Measurements from ENCODE around the gene PRAMEF5. TPM values are rescaled to one million over a fixed set of nuclear protein-coding genes. Genes with fewer than 3 reads are reported as not detected.
"Not testable (repeated sequence)": the region's sequence is repeated elsewhere in the genome, so short reads cannot be mapped to it uniquely, and the experiment has no call there.

The PRAMEF5 gene
- total RNA-seq (not detected), polyA plus RNA-seq (not detected)

DNA sequence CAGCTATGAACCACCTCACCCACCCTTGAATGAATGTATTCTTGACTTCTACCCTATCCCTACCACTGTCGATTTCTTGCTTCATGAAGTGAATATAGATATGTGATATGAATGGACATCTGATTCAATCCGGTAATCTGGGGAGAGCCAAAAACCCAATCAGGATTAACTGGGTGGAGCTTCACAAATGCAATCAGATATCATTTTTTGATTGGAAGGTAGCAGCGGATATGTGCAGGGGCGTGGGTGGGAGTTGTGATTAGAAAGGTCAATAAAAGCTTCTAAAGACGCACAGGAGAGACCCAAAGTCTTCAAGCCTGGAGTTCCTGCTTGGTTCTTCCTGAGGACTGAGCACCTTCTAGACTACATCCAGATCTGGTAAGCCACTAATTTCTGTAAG lies at the start of gene PRAMEF5:
Gene PRAMEF5 (plus strand): TSS at position 301 of the 400 bp plus-strand sequence. CDS start 5,071 bp downstream, outside the sequence.
- not testable (repeated sequence) for H3K4me1 Mint-ChIP-seq; H3K9me3 Mint-ChIP-seq; H3K36me3 Mint-ChIP-seq; H3K27me3 Mint-ChIP-seq; H3K9me3 ChIP-seq (ENCODE audit: control insufficient read depth in 2 of 2, low read length in 2 of 2); H3K4me3 ChIP-seq (ENCODE audit: low read depth, low read length); H3K27ac Mint-ChIP-seq; ATAC-seq (ENCODE audit: low read depth in 2 of 2); H3K36me3 ChIP-seq (ENCODE audit: control insufficient read depth, insufficient read depth, low read length); H3K4me1 ChIP-seq (ENCODE audit: control insufficient read depth, insufficient read depth, low read length, poor library complexity, severe bottlenecking); H3K27me3 ChIP-seq (ENCODE audit: control insufficient read depth, insufficient read depth, low read length); H3K4me3 Mint-ChIP-seq; DNase-seq; H3K27ac ChIP-seq (ENCODE audit: insufficient read depth, low read length, poor library complexity, severe bottlenecking)

DNA sequence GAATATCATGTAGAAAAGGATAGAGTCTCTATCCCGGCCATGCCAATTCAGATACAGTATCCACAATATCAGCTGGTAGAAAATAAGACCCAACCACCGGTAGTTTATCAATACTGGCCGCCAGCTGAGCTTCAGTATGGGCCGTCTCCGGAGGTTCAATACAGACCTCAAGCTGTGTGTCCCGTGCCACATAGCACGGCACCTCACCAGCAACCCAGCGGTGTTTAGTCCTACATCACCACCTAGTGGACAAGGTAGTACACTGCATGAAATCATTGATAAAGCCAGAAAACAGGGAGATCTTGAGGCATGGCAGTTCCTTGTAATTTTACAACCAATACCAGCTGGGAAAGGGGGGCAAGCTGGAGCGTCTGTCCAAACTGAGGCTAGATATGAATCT lies 45.3 kb upstream of the PRAMEF5 start:
- H3K4me3 ChIP-seq (ENCODE audit: low read depth, low read length); H3K4me3 Mint-ChIP-seq; H3K27me3 ChIP-seq (ENCODE audit: control insufficient read depth, insufficient read depth, low read length); H3K27ac Mint-ChIP-seq; H3K27ac ChIP-seq (ENCODE audit: insufficient read depth, low read length, poor library complexity, severe bottlenecking); H3K4me1 Mint-ChIP-seq; H3K36me3 ChIP-seq (ENCODE audit: control insufficient read depth, insufficient read depth, low read length); H3K9me3 ChIP-seq (ENCODE audit: control insufficient read depth in 2 of 2, low read length in 2 of 2); H3K9me3 Mint-ChIP-seq; ATAC-seq (ENCODE audit: low read depth in 2 of 2); H3K27me3 Mint-ChIP-seq; H3K36me3 Mint-ChIP-seq; DNase-seq; H3K4me1 ChIP-seq (ENCODE audit: control insufficient read depth, insufficient read depth, low read length, poor library complexity, severe bottlenecking): not testable (repeated sequence)

DNA sequence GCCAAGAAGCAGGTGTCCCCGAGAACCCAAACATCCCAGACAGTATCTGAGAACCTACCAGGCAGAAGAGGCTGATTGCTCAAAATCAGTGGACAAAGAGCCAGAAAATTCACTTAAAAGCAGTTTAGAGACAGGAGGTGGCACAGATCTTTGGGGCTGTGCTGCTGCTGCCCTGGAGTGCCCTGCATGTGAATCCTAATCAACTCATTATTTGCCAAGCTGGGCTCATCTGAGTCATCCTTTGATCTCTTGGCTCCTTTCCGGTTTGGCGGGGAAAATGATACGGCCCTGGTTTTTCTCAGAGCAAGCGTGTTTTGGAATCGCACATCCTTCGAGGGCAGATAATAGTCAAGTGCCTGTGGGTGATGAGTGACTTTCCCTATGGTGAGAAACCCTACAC lies 37.4 kb upstream of the PRAMEF5 start:
- not testable (repeated sequence) for H3K4me1 ChIP-seq (ENCODE audit: control insufficient read depth, insufficient read depth, low read length, poor library complexity, severe bottlenecking); DNase-seq; H3K4me3 ChIP-seq (ENCODE audit: low read depth, low read length); H3K36me3 Mint-ChIP-seq; H3K27me3 ChIP-seq (ENCODE audit: control insufficient read depth, insufficient read depth, low read length); H3K36me3 ChIP-seq (ENCODE audit: control insufficient read depth, insufficient read depth, low read length); H3K4me3 Mint-ChIP-seq; H3K27ac ChIP-seq (ENCODE audit: insufficient read depth, low read length, poor library complexity, severe bottlenecking); H3K9me3 Mint-ChIP-seq; ATAC-seq (ENCODE audit: low read depth in 2 of 2); H3K27me3 Mint-ChIP-seq; H3K27ac Mint-ChIP-seq; H3K9me3 ChIP-seq (ENCODE audit: control insufficient read depth in 2 of 2, low read length in 2 of 2); H3K4me1 Mint-ChIP-seq

DNA sequence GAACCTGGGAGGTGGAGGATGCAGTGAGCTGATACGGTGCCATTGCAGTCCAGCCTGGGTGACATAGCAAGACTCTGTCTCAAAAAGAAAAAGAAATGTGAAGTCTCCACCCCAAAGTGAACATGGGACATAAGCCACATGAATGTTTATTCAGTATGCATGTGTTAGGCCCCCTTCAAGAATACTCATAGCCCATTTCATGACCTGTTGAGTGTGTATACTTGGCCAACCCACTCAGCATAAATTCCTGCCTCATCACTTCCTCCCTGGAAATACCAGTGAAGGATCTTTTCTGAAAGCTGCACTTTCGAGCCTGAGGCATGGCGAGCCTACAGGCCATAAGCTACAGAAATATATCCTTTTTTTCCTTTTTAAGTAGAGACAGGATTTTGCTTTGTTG lies 34.8 kb upstream of the PRAMEF5 start:
- H3K4me1 ChIP-seq (ENCODE audit: control insufficient read depth, insufficient read depth, low read length, poor library complexity, severe bottlenecking); H3K4me3 Mint-ChIP-seq; DNase-seq; H3K27ac Mint-ChIP-seq; H3K36me3 ChIP-seq (ENCODE audit: control insufficient read depth, insufficient read depth, low read length); H3K27me3 Mint-ChIP-seq; ATAC-seq (ENCODE audit: low read depth in 2 of 2); H3K36me3 Mint-ChIP-seq; H3K27ac ChIP-seq (ENCODE audit: insufficient read depth, low read length, poor library complexity, severe bottlenecking); H3K9me3 Mint-ChIP-seq; H3K9me3 ChIP-seq (ENCODE audit: control insufficient read depth in 2 of 2, low read length in 2 of 2); H3K4me3 ChIP-seq (ENCODE audit: low read depth, low read length); H3K27me3 ChIP-seq (ENCODE audit: control insufficient read depth, insufficient read depth, low read length); H3K4me1 Mint-ChIP-seq: not testable (repeated sequence)

DNA sequence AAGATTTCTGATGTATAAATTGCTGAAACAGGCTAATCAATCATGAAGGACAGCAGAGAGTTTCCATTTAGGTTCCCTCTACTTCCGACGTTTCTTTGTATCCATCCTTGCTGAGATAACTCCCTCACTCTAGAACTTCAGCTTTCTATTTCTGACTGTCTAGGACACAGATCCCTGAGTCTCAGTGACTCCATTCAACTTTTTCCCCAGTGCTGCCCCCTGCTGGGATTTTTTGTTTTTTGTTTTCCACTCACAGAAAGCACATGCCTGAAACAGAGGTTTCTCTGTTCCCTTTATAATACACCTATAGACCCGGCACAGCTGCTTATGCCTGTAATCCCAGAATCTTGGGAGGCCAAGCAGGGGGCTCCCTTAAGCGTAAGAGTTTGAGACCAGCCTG lies 31.2 kb upstream of the PRAMEF5 start:
- H3K36me3 Mint-ChIP-seq; H3K4me3 Mint-ChIP-seq; DNase-seq; H3K4me1 ChIP-seq (ENCODE audit: control insufficient read depth, insufficient read depth, low read length, poor library complexity, severe bottlenecking); H3K27ac Mint-ChIP-seq; H3K4me3 ChIP-seq (ENCODE audit: low read depth, low read length); H3K36me3 ChIP-seq (ENCODE audit: control insufficient read depth, insufficient read depth, low read length); H3K9me3 Mint-ChIP-seq; H3K27me3 ChIP-seq (ENCODE audit: control insufficient read depth, insufficient read depth, low read length); H3K4me1 Mint-ChIP-seq; ATAC-seq (ENCODE audit: low read depth in 2 of 2); H3K27ac ChIP-seq (ENCODE audit: insufficient read depth, low read length, poor library complexity, severe bottlenecking); H3K27me3 Mint-ChIP-seq; H3K9me3 ChIP-seq (ENCODE audit: control insufficient read depth in 2 of 2, low read length in 2 of 2): not testable (repeated sequence)

DNA sequence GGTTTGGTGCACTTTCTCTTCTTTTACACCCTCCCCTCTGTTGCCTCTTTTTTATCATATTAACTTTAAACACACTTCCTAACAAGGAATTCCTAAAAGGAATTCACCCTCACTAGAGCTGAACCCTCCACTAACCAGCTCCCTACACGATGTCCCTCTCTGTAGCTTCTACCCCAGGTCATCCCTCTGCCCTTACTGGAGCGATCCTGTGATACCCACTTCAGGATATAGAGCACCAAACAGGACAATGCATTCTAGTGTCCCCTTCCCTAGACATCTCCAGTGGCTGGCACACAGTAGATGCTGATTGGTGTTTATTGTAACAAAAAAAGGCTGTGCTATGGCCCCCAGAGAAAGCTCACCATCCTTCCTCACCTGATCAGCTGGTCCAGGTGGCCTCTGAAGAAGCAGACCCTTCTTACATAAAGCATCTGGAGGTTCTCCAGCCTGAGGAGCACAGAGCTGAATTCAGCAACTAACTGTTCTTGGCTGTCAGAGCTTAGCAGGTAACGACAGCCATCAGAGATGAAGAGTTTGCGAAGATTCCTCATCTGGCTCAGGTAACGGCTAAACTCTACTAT lies 29.4 kb upstream of the PRAMEF5 start:
- Mint-ChIP-seq H3K9me3 (peaks cover 0 to 2% (median 0%) of the 10 kb centered on the region in 7 donors), H3K27ac (no peak overlapping the region), H3K4me3 (no peak overlapping the region), H3K4me1 (no peaks in the 10 kb centered on the region), H3K36me3 (no peaks in the 10 kb centered on the region), H3K27me3 (peaks cover 4% of the 10 kb centered on the region)
- no peak overlapping the region for H3K27ac ChIP-seq (ENCODE audit: insufficient read depth, low read length, poor library complexity, severe bottlenecking)
- no peak for DNase-seq
- no peak for ATAC-seq (ENCODE audit: low read depth in 2 of 2)
- H3K4me3 ChIP-seq (ENCODE audit: low read depth, low read length): no peak overlapping the region
- H3K9me3 ChIP-seq (ENCODE audit: control insufficient read depth in 2 of 2, low read length in 2 of 2): no peaks in the 10 kb centered on the region
- H3K27me3 ChIP-seq (ENCODE audit: control insufficient read depth, insufficient read depth, low read length): peaks cover 2% of the 10 kb centered on the region
- H3K36me3 ChIP-seq (ENCODE audit: control insufficient read depth, insufficient read depth, low read length): no peaks in the 10 kb centered on the region
- no peaks in the 10 kb centered on the region for H3K4me1 ChIP-seq (ENCODE audit: control insufficient read depth, insufficient read depth, low read length, poor library complexity, severe bottlenecking)

DNA sequence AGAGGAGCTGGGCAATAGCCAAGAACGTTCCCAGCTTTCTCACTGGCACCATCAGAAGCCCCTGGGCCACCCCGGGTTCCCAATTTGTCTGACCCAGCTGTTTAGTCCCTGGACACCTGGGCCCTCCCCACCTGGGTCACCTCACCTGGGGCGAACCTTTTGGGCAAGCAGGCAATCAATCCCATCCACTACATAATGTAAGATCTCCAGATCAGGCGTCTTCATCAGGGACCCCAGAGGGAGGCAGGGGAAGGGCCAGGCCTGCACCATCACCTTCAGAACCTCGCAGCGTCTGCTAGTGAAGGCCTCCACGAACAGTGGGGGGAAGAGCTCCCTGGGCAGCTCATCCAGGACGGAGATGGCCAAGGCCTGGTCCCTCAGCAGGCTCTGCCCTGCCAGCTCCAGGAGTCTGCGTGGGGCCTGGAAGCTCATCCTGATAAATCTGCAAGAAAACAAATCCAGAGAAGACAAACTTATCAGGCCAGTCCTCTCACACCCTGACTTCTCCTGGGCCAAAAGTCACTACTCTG lies 28.3 kb upstream of the PRAMEF5 start, which contains the start of gene PRAMEF18:
Gene PRAMEF18 (minus strand): TSS at position 480 of the 530 bp plus-strand sequence. CDS start 48 bp downstream, at position 432.
- H3K9me3 Mint-ChIP-seq; DNase-seq; H3K36me3 Mint-ChIP-seq; H3K36me3 ChIP-seq (ENCODE audit: control insufficient read depth, insufficient read depth, low read length); H3K4me3 ChIP-seq (ENCODE audit: low read depth, low read length); H3K4me3 Mint-ChIP-seq; ATAC-seq (ENCODE audit: low read depth in 2 of 2); H3K27ac ChIP-seq (ENCODE audit: insufficient read depth, low read length, poor library complexity, severe bottlenecking); H3K27me3 ChIP-seq (ENCODE audit: control insufficient read depth, insufficient read depth, low read length); H3K9me3 ChIP-seq (ENCODE audit: control insufficient read depth in 2 of 2, low read length in 2 of 2); H3K27me3 Mint-ChIP-seq; H3K4me1 ChIP-seq (ENCODE audit: control insufficient read depth, insufficient read depth, low read length, poor library complexity, severe bottlenecking); H3K4me1 Mint-ChIP-seq: not testable (repeated sequence)
- H3K27ac Mint-ChIP-seq: peak within 1 kb of the TSS in 1 of 3 donors; percentile 89

DNA sequence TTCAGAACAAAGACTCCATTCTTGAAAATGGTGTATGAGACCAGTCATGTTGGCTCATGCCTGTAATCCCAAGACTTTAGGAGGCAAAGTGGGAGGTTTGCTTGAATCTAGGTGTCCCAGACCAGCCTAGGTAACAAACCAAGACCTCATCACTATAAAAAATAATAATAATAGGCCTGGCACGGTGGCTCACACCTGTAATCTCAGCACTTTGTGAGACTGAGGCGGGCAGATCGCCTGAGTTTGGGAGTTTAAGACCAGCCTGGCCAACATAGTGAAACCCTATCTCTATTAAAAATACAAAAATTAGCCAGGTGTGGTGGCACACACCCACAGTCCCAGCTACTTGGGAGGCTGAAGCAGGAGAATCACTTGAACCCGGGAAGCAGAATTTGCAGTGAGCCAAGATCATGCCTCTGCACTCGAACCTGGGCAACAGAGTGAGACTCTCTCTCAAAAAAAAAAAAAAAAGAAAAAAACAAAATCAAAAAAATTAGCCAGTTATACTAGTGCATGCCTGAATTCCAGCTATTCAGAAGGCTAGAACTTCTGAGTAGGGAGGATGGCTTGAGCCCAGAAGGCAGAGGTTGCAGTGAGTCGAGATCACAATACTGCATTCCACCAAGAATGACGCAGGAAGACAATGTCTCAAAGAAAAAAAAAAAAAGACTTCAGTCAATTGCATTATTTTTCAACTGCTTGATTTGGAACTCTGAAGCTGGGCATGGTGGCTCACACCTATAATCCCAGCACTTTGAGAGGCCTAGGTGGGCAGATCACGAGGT lies 26.5 kb upstream of the PRAMEF5 start:
- H3K9me3 Mint-ChIP-seq; H3K27ac ChIP-seq (ENCODE audit: insufficient read depth, low read length, poor library complexity, severe bottlenecking); H3K4me1 ChIP-seq (ENCODE audit: control insufficient read depth, insufficient read depth, low read length, poor library complexity, severe bottlenecking); H3K36me3 Mint-ChIP-seq; DNase-seq; H3K4me1 Mint-ChIP-seq; H3K27ac Mint-ChIP-seq; H3K36me3 ChIP-seq (ENCODE audit: control insufficient read depth, insufficient read depth, low read length); H3K27me3 Mint-ChIP-seq; H3K4me3 Mint-ChIP-seq; H3K4me3 ChIP-seq (ENCODE audit: low read depth, low read length); H3K9me3 ChIP-seq (ENCODE audit: control insufficient read depth in 2 of 2, low read length in 2 of 2); ATAC-seq (ENCODE audit: low read depth in 2 of 2); H3K27me3 ChIP-seq (ENCODE audit: control insufficient read depth, insufficient read depth, low read length): not testable (repeated sequence)
